Neural crest cell (in vitro differentiated cells): ENCODE results near the gene CD99. TPM values are rescaled to one million over a fixed set of nuclear protein-coding genes. Genes with fewer than 3 reads are reported as not detected.

Experiments
- DNase-seq: peaks from one replicate; pipeline ENCODE4 v3.0.0; 2021; ENCODE audit warnings: low read depth, mixed read lengths, low spot score
- H3K27ac Mint-ChIP-seq: one replicate; pipeline ENCODE4 v1.8.0; 2021; ENCODE audit warnings: mild to moderate bottlenecking, mixed read lengths; ENCODE audit not compliant: unreplicated experiment
- H3K27me3 Mint-ChIP-seq: 2 replicates; pipeline ENCODE4 v1.8.0; 2021; ENCODE audit warnings: low read depth, mild to moderate bottlenecking, mixed read lengths
- H3K36me3 Mint-ChIP-seq: 2 replicates; pipeline ENCODE4 v1.8.0; 2021; ENCODE audit warnings: low read depth, mild to moderate bottlenecking, mixed read lengths
- H3K4me1 Mint-ChIP-seq: 2 replicates; pipeline ENCODE4 v1.8.0; 2021; ENCODE audit warnings: mixed read lengths
- H3K4me3 Mint-ChIP-seq: one replicate; pipeline ENCODE4 v1.8.0; 2021; ENCODE audit warnings: mild to moderate bottlenecking, mixed read lengths
- H3K9me3 Mint-ChIP-seq: 2 replicates; pipeline ENCODE4 v1.8.0; 2021; ENCODE audit warnings: mixed read lengths
- CTCF ChIP-seq: fragments of 200-600 bp; sonication (generic); conservative IDR thresholded peaks from 2 replicates; pipeline ENCODE4 v1.5.0; 2021; ENCODE audit warnings: antibody characterized with exemption, mild to moderate bottlenecking
- total RNA-seq: library from RNA; stranded (reverse); gene quantifications from 2 replicates; pipeline ENCODE4 v1.2.1, GENCODE V29; 2021

Gene CD99
- total RNA-seq, 1 donor from 2014 or later: 165 TPM

GRCh38 chrX:2697741-2698299 lies 6.7 kb downstream of the CD99 start:
- no peak for TF ChIP-seq CTCF
- no peak for DNase-seq
- H3K4me3 Mint-ChIP-seq: no peak overlapping the region
- H3K9me3 Mint-ChIP-seq: peaks cover 6% of the 10 kb centered on the region
- H3K27ac Mint-ChIP-seq: no peak overlapping the region
- peaks cover 54% of the 10 kb centered on the region for H3K4me1 Mint-ChIP-seq
- peaks cover 15% of the 10 kb centered on the region for H3K36me3 Mint-ChIP-seq
- peaks cover 3% of the 10 kb centered on the region for H3K27me3 Mint-ChIP-seq

GRCh38 chrX:2698604-2699003 lies 7.5 kb downstream of the CD99 start:
- peaks cover 54% of the 10 kb centered on the region for H3K4me1 Mint-ChIP-seq
- peaks cover 15% of the 10 kb centered on the region for H3K36me3 Mint-ChIP-seq
- H3K27me3 Mint-ChIP-seq: no peaks in the 10 kb centered on the region
- DNase-seq: no peak
- no peak overlapping the region for H3K4me3 Mint-ChIP-seq
- no peak overlapping the region for H3K27ac Mint-ChIP-seq
- H3K9me3 Mint-ChIP-seq: peaks cover 6% of the 10 kb centered on the region
- no peak for TF ChIP-seq CTCF

- Mint-ChIP-seq H3K27me3 (no peaks in the 10 kb centered on the region), H3K9me3 (peaks cover 6% of the 10 kb centered on the region), H3K4me3 (no peak overlapping the region), H3K4me1 (peaks cover 52% of the 10 kb centered on the region), H3K36me3 (peaks cover 15% of the 10 kb centered on the region), H3K27ac (no peak overlapping the region)
- no peak for DNase-seq
- TF ChIP-seq CTCF: no peak
Observed at GRCh38 chrX:2699959-2700358, 8.9 kb downstream of the CD99 start.

GRCh38 chrX:2700405-2701320 lies 9.6 kb downstream of the CD99 start:
- no peak overlapping the region for H3K27ac Mint-ChIP-seq
- no peak for TF ChIP-seq CTCF
- H3K27me3 Mint-ChIP-seq: no peaks in the 10 kb centered on the region
- H3K9me3 Mint-ChIP-seq: peaks cover 6% of the 10 kb centered on the region
- H3K36me3 Mint-ChIP-seq: peaks cover 15% of the 10 kb centered on the region
- H3K4me1 Mint-ChIP-seq: peaks cover 56% of the 10 kb centered on the region
- H3K4me3 Mint-ChIP-seq: no peak overlapping the region
- DNase-seq: no peak

GRCh38 chrX:2701600-2701999 lies 10.5 kb downstream of the CD99 start:
- TF ChIP-seq CTCF: no peak
- peaks cover 6% of the 10 kb centered on the region for H3K9me3 Mint-ChIP-seq
- peak overlapping the region; percentile 37 for H3K27ac Mint-ChIP-seq
- DNase-seq: no peak
- peaks cover 15% of the 10 kb centered on the region for H3K36me3 Mint-ChIP-seq
- H3K4me1 Mint-ChIP-seq: peaks cover 55% of the 10 kb centered on the region
- no peaks in the 10 kb centered on the region for H3K27me3 Mint-ChIP-seq
- H3K4me3 Mint-ChIP-seq: no peak overlapping the region
